ENCODE results near the gene TIA1. TPM values are rescaled to one million over a fixed set of nuclear protein-coding genes. Genes with fewer than 3 reads are reported as not detected.

Gene TIA1
- total RNA-seq, 1 experiment from 2014 or later, result 94.1 TPM

DNA sequence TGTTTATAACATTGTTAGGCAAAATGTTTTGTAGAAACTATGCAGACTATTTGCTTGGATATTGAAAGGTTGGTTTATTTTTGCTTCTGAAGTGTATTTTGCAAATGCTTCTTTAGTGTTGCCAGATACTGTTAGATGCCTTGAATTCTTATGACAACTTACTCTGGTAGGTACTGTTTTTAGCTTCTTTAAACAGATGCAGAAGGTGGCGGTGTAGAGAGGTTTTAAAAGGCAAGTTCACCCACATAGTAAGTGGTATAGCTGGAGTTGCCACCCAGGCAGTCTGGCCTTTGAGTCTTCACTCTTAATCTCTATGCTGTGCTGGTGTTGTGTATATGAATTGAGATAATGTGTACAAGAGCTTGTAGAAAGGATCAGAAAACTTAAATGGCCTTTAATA is 13.1 kb upstream of the TIA1 start:
- POLR2A ChIA-PET, result interaction anchor here (1.9 kb wide), 1 partner anchor 32 kb away, joined by 4 read pairs; the partner anchor contains the start of gene SNRPG
- no peak overlapping the region for H3K27ac ChIP-seq (ENCODE audit: low read depth, low read length)
- RAD21 ChIA-PET (ENCODE audit: low non-redundant PET in 1 of 2, low total read pairs in 2 of 2, uncharacterized antibody in 2 of 2, unreplicated experiment in 2 of 2), result no interaction called here
- peaks cover 3% of the 10 kb centered on the region; the same call in 1 of the 2 replicates for H3K79me2 ChIP-seq (ENCODE audit: insufficient read depth, low read length)
- CTCF ChIA-PET, result no interaction called here
- H2AFZ ChIP-seq (ENCODE audit: low read depth, low read length, poor library complexity, severe bottlenecking), result no peak overlapping the region
- H3K36me3 ChIP-seq (ENCODE audit: control insufficient read depth in 1 of 2, insufficient read depth in 2 of 2, low read length in 2 of 2), result peaks cover 7 to 8% of the 10 kb centered on the region in 2 experiments; a peak in 3 of 4 replicates
- DNase-seq (ENCODE audit: low read depth, low spot score), result no peak
- no peaks in the 10 kb centered on the region for H3K9me2 ChIP-seq (ENCODE audit: insufficient read depth)
- H3K9ac ChIP-seq (ENCODE audit: low read length), result no peak overlapping the region
- BruUV-seq (replicated peaks), result no TSS peak
- H3K27me3 ChIP-seq (ENCODE audit: insufficient read depth, low read length), result no peaks in the 10 kb centered on the region
- no peak for ATAC-seq
- TF ChIP-seq TCF7L2 (IDR thresholded peaks at IDR 0.05; ENCODE audit: borderline replicate concordance, extremely low read depth, insufficient read depth, insufficient read length) (no peak), EGR1 (IDR thresholded peaks at IDR 0.05; ENCODE audit: low read depth) (no peak), EZH2phosphoT487 (IDR thresholded peaks at IDR 0.05; ENCODE audit: borderline replicate concordance) (no peak), JUND (IDR thresholded peaks at IDR 0.05) (no peak), ZFX (IDR thresholded peaks at IDR 0.05) (no peak), ELF1 (IDR thresholded peaks at IDR 0.05; ENCODE audit: borderline replicate concordance, low read depth) (no peak), SP1 (IDR thresholded peaks at IDR 0.05; ENCODE audit: low read depth) (no peak), RAD21 (IDR thresholded peaks at IDR 0.05; ENCODE audit: low read depth) (no peak), POLR2AphosphoS5 (IDR thresholded peaks at IDR 0.05; ENCODE audit: low read depth, low read length) (no peak), CBX3 (IDR thresholded peaks at IDR 0.05; ENCODE audit: low read depth) (no peak), SIN3A (IDR thresholded peaks at IDR 0.05; ENCODE audit: low read depth) (no peak), SRF (IDR thresholded peaks at IDR 0.05; ENCODE audit: low read depth) (no peak), CEBPB (IDR thresholded peaks at IDR 0.05; ENCODE audit: low read depth) (no peak), FOSL1 (IDR thresholded peaks at IDR 0.05; ENCODE audit: low read depth) (no peak)
- TF ChIP-seq, protein P1, sequence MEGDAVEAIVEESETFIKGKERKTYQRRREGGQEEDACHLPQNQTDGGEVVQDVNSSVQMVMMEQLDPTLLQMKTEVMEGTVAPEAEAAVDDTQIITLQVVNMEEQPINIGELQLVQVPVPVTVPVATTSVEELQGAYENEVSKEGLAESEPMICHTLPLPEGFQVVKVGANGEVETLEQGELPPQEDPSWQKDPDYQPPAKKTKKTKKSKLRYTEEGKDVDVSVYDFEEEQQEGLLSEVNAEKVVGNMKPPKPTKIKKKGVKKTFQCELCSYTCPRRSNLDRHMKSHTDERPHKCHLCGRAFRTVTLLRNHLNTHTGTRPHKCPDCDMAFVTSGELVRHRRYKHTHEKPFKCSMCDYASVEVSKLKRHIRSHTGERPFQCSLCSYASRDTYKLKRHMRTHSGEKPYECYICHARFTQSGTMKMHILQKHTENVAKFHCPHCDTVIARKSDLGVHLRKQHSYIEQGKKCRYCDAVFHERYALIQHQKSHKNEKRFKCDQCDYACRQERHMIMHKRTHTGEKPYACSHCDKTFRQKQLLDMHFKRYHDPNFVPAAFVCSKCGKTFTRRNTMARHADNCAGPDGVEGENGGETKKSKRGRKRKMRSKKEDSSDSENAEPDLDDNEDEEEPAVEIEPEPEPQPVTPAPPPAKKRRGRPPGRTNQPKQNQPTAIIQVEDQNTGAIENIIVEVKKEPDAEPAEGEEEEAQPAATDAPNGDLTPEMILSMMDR (IDR thresholded peaks at IDR 0.05 in 2 of 3, conservative IDR thresholded peaks at IDR 0.05 in 1 of 3; ENCODE audit: borderline replicate concordance in 1 of 3, insufficient read depth in 1 of 3, low read depth in 2 of 3, low read length in 2 of 3), result no peak
- TF ChIP-seq, protein P2, sequence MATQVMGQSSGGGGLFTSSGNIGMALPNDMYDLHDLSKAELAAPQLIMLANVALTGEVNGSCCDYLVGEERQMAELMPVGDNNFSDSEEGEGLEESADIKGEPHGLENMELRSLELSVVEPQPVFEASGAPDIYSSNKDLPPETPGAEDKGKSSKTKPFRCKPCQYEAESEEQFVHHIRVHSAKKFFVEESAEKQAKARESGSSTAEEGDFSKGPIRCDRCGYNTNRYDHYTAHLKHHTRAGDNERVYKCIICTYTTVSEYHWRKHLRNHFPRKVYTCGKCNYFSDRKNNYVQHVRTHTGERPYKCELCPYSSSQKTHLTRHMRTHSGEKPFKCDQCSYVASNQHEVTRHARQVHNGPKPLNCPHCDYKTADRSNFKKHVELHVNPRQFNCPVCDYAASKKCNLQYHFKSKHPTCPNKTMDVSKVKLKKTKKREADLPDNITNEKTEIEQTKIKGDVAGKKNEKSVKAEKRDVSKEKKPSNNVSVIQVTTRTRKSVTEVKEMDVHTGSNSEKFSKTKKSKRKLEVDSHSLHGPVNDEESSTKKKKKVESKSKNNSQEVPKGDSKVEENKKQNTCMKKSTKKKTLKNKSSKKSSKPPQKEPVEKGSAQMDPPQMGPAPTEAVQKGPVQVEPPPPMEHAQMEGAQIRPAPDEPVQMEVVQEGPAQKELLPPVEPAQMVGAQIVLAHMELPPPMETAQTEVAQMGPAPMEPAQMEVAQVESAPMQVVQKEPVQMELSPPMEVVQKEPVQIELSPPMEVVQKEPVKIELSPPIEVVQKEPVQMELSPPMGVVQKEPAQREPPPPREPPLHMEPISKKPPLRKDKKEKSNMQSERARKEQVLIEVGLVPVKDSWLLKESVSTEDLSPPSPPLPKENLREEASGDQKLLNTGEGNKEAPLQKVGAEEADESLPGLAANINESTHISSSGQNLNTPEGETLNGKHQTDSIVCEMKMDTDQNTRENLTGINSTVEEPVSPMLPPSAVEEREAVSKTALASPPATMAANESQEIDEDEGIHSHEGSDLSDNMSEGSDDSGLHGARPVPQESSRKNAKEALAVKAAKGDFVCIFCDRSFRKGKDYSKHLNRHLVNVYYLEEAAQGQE (IDR thresholded peaks at IDR 0.05; ENCODE audit: low read depth), result no peak
- no peaks in the 10 kb centered on the region for H3K9me3 ChIP-seq (ENCODE audit: control insufficient read depth in 1 of 2, insufficient read depth in 1 of 2, low read depth in 1 of 2, low read length in 2 of 2)
- intact Hi-C loops (cut with micrococcal nuclease), result no loop called here
- no peak overlapping the region for H3K4me2 ChIP-seq (ENCODE audit: low read length)
- H4K20me1 ChIP-seq (ENCODE audit: insufficient read depth), result no peaks in the 10 kb centered on the region
- H3K4me1 ChIP-seq (ENCODE audit: control insufficient read depth in 1 of 2, insufficient read depth in 2 of 2, low read length in 2 of 2), result peaks cover 10 to 12% of the 10 kb centered on the region in 2 experiments; a peak in 3 of 4 replicates
- H3K4me3 ChIP-seq (replicated peaks in 1 of 2; ENCODE audit: low read depth in 1 of 2, low read length in 2 of 2), result no peak overlapping the region
